OCI-LY7 (cell line): Measurements from ENCODE around the gene CDK11B.

ENCODE experiments used
- EZH2phosphoT487 ChIP-seq: fragments of 200-600 bp; sonication (generic); IDR thresholded peaks from 2 replicates; pipeline ENCODE4 v1.6.1; 2018; ENCODE audit warnings: low read depth, borderline replicate concordance, mild to moderate bottlenecking, mixed run types, antibody characterized with exemption, low read length, moderate library complexity, mixed read lengths
- TF ChIP-seq, protein P1 (sequence below): fragments of 200-600 bp; sonication (generic); conservative IDR thresholded peaks from 2 replicates; pipeline ENCODE4 v1.5.1; 2014; ENCODE audit warnings: mild to moderate bottlenecking, antibody characterized with exemption, low read length, moderate library complexity, mixed read lengths

GRCh38 chr1:1615256-1616044, 43.4 kb downstream of the CDK11B start, which contains the start of gene MIB2:
- TF ChIP-seq, protein P1, sequence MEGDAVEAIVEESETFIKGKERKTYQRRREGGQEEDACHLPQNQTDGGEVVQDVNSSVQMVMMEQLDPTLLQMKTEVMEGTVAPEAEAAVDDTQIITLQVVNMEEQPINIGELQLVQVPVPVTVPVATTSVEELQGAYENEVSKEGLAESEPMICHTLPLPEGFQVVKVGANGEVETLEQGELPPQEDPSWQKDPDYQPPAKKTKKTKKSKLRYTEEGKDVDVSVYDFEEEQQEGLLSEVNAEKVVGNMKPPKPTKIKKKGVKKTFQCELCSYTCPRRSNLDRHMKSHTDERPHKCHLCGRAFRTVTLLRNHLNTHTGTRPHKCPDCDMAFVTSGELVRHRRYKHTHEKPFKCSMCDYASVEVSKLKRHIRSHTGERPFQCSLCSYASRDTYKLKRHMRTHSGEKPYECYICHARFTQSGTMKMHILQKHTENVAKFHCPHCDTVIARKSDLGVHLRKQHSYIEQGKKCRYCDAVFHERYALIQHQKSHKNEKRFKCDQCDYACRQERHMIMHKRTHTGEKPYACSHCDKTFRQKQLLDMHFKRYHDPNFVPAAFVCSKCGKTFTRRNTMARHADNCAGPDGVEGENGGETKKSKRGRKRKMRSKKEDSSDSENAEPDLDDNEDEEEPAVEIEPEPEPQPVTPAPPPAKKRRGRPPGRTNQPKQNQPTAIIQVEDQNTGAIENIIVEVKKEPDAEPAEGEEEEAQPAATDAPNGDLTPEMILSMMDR = no peak
- no peak for TF ChIP-seq EZH2phosphoT487
